Measurements from ENCODE around the gene NDUFS2. TPM values are rescaled to one million over a fixed set of nuclear protein-coding genes. Genes with fewer than 3 reads are reported as not detected.

The NDUFS2 gene
- total and polyA plus RNA-seq, 9 of the 15 experiments (the other 6 are each of a cell fraction or from before 2014, with no cell fraction given): 70.0 to 176 (median 141) TPM

GRCh38 chr1:161227196-161227871 is 25.2 kb downstream of the NDUFS2 start (continued):
- TF ChIP-seq TEAD1 (CRISPR knock-in tag; IDR thresholded peaks at IDR 0.05) (0 out of 4 replicates have a peak, but pooled peaks of 1 of the 2 experiments have one; percentile 44), ZBTB17 (CRISPR knock-in tag; IDR thresholded peaks at IDR 0.05) (0 out of 2 replicates have a peak, but pooled peaks have one; percentile 54), MIER1 (IDR thresholded peaks at IDR 0.05; ENCODE audit: low read depth) (no peak), JUND (IDR thresholded peaks at IDR 0.05; ENCODE audit: borderline replicate concordance, low read depth, low read length) (no peak; the same call in 1 of the 2 replicates), JUND (tag; IDR thresholded peaks at IDR 0.05; ENCODE audit: borderline replicate concordance, low read depth, low read length) (peak; percentile 22; the same call in 1 of the 3 replicates), HDAC2 (IDR thresholded peaks at IDR 0.05) (0 out of 2 replicates have a peak, but pooled peaks have one; percentile 47), DPF2 (IDR thresholded peaks at IDR 0.05) (0 out of 2 replicates have a peak, but pooled peaks have one; percentile 26), CTCF (IDR thresholded peaks at IDR 0.05 in 2 of 3, conservative IDR thresholded peaks at IDR 0.05 in 1 of 3; ENCODE audit: insufficient read depth in 2 of 3, low read depth in 1 of 3, low read length in 3 of 3) (peak; percentile 78 to 94 (median 85)), RFX7 (CRISPR knock-in tag; IDR thresholded peaks at IDR 0.05) (no peak), ESRRA (IDR thresholded peaks at IDR 0.05; ENCODE audit: borderline replicate concordance, low read depth) (peak; percentile 38; the same call in 1 of the 2 replicates), SIN3B (IDR thresholded peaks at IDR 0.05; ENCODE audit: low read depth) (0 out of 2 replicates have a peak, but pooled peaks have one; percentile 14), ARID2 (IDR thresholded peaks at IDR 0.05) (0 out of 2 replicates have a peak, but pooled peaks have one; percentile 65), ZBTB40 (IDR thresholded peaks at IDR 0.05) (0 out of 2 replicates have a peak, but pooled peaks have one; percentile 27), ZBTB40 (CRISPR knock-in tag; IDR thresholded peaks at IDR 0.05) (no peak), SNRNP70 (optimal IDR thresholded peaks at IDR 0.05; ENCODE audit: low read depth, low read length) (no peak)
- TF ChIP-seq, protein P1, sequence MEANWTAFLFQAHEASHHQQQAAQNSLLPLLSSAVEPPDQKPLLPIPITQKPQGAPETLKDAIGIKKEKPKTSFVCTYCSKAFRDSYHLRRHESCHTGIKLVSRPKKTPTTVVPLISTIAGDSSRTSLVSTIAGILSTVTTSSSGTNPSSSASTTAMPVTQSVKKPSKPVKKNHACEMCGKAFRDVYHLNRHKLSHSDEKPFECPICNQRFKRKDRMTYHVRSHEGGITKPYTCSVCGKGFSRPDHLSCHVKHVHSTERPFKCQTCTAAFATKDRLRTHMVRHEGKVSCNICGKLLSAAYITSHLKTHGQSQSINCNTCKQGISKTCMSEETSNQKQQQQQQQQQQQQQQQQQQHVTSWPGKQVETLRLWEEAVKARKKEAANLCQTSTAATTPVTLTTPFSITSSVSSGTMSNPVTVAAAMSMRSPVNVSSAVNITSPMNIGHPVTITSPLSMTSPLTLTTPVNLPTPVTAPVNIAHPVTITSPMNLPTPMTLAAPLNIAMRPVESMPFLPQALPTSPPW (CRISPR knock-in tag; IDR thresholded peaks at IDR 0.05): no peak
